ENCODE data around the gene C5orf63. TPM values are rescaled to one million over a fixed set of nuclear protein-coding genes. Genes with fewer than 3 reads are reported as not detected.

Gene C5orf63
- total and polyA plus RNA-seq, 11 donors = 1.4 to 14.7 (median 6.4) TPM

- intact Hi-C loops (cut with DNase I) = no loop called here
- no peaks in the 10 kb centered on the region for H3K4me1 ChIP-seq
- H3K27me3 ChIP-seq = no peaks in the 10 kb centered on the region
- H3K27ac ChIP-seq = no peak overlapping the region
- H3K9me3 ChIP-seq = no peaks in the 10 kb centered on the region
- no peak for DNase-seq
- H3K4me3 ChIP-seq = no peak overlapping the region
- WGBS, 4 donors = 72 to 78% (median 75%) methylated on average over 9 of the region's 9 CpGs
- no peaks in the 10 kb centered on the region for H3K36me3 ChIP-seq
- no peak for ATAC-seq
- TF ChIP-seq, protein P1, sequence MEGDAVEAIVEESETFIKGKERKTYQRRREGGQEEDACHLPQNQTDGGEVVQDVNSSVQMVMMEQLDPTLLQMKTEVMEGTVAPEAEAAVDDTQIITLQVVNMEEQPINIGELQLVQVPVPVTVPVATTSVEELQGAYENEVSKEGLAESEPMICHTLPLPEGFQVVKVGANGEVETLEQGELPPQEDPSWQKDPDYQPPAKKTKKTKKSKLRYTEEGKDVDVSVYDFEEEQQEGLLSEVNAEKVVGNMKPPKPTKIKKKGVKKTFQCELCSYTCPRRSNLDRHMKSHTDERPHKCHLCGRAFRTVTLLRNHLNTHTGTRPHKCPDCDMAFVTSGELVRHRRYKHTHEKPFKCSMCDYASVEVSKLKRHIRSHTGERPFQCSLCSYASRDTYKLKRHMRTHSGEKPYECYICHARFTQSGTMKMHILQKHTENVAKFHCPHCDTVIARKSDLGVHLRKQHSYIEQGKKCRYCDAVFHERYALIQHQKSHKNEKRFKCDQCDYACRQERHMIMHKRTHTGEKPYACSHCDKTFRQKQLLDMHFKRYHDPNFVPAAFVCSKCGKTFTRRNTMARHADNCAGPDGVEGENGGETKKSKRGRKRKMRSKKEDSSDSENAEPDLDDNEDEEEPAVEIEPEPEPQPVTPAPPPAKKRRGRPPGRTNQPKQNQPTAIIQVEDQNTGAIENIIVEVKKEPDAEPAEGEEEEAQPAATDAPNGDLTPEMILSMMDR (IDR thresholded peaks at IDR 0.05) = no peak
- TF ChIP-seq POLR2A (IDR thresholded peaks at IDR 0.05) = no peak
Observed at GRCh38 chr5:127096328-127096993, 23.2 kb upstream of the C5orf63 start.

DNA sequence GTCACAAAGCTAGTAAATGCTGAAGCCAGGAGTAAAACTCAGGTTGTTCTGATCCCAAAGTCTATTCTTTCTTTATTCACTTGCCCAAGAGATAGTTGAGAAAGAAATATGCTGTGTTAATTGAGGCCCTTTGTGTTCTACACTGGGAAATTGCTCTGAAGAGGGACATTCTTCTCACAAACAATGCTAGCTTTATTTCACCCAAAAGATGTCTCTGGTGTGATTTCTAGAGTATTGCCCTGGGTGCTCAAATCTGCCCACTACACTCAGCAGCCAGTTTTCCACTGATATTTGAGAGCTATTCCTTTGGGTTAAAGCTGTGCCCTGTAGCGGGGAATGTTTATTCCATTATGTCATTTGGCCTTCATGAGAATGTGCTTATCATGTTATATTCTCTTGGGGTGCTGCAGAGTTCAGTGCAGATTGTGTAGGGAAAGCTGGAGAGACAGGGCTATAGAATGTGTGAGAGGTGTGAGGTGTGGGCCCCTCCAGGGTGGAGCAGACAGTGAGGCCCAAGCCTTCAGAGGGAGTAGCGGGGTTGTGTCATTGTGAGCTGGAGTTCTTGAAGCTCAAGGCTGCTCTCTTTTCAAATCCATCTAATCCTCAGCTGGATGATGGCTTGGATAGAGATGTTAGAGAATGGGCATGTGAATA is 21.0 kb upstream of the C5orf63 start:
- no peak overlapping the region for H3K4me3 ChIP-seq
- no peaks in the 10 kb centered on the region for H3K4me1 ChIP-seq
- H3K36me3 ChIP-seq = no peaks in the 10 kb centered on the region
- 88 to 99% (median 98%) methylated on average over 2 of the region's 2 CpGs for WGBS, 4 donors
- H3K27me3 ChIP-seq = no peaks in the 10 kb centered on the region
- DNase-seq (no peak), ATAC-seq (no peak)
- no peaks in the 10 kb centered on the region for H3K9me3 ChIP-seq
- TF ChIP-seq, protein P1 (IDR thresholded peaks at IDR 0.05) = no peak
- no peak for TF ChIP-seq POLR2A (IDR thresholded peaks at IDR 0.05)
- intact Hi-C loops (cut with DNase I) = no loop called here
- no peak overlapping the region for H3K27ac ChIP-seq

DNA sequence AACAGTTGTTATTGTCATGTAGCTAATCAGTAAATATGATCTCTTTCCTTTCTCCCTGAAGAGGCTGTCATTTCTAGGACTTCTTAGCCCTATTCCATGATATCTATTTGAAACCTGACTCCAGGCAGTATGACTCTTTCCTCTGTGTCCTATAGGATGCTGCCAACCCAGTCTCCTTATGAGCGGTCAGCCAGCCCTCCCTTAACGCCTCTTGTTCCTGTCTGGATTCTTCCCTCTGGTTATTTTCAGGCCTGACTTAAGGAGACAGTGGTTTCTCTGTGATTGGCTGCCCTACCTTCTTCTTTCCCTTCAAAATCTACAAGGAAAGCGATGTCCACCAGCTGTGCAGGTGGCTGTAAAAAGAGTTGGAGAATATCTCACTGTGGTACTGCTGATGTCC is 19.4 kb upstream of the C5orf63 start:
- H3K4me1 ChIP-seq = no peaks in the 10 kb centered on the region
- no peaks in the 10 kb centered on the region for H3K27me3 ChIP-seq
- TF ChIP-seq, protein P1 (IDR thresholded peaks at IDR 0.05) = no peak
- TF ChIP-seq POLR2A (IDR thresholded peaks at IDR 0.05) = no peak
- WGBS, 4 donors = 62 to 77% (median 68%) methylated on average over 3 of the region's 3 CpGs
- H3K27ac ChIP-seq = no peak overlapping the region
- no peaks in the 10 kb centered on the region for H3K9me3 ChIP-seq
- no peak for ATAC-seq
- no peak for DNase-seq
- no peak overlapping the region for H3K4me3 ChIP-seq
- intact Hi-C loops (cut with DNase I) = no loop called here
- H3K36me3 ChIP-seq = no peaks in the 10 kb centered on the region

DNA sequence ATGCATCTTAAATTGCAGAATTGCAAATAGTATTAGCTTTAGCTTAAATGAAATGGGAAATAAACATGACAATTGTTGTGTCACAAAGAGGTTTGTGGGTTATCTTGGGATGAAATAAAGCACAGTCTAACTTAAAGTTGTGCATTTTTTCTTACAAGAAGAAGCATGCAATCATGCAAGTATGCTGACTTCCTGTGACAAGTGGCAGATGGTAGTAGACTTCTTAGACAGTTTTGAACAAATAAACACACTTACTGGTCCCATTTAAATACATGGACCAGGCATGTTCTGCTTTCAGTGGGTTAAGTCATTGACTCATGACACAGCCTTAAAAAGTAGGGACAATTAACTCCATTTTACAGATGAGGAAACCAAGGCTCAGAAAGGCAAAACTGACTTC is 15.9 kb upstream of the C5orf63 start:
- H3K9me3 ChIP-seq = no peaks in the 10 kb centered on the region
- ATAC-seq = no peak

More for the DNA sequence above, 15.9 kb upstream of the C5orf63 start:
- Histone ChIP-seq H3K4me1 (no peaks in the 10 kb centered on the region), H3K27me3 (no peaks in the 10 kb centered on the region), H3K36me3 (no peaks in the 10 kb centered on the region), H3K4me3 (no peak overlapping the region), H3K27ac (no peak overlapping the region)
- intact Hi-C loops (cut with DNase I) = no loop called here
- no peak for TF ChIP-seq POLR2A (IDR thresholded peaks at IDR 0.05)
- TF ChIP-seq, protein P1 (IDR thresholded peaks at IDR 0.05) = no peak
- DNase-seq = no peak
